B cell (primary cell): ENCODE measurements around the gene SP3. TPM values are rescaled to one million over a fixed set of nuclear protein-coding genes. Genes with fewer than 3 reads are reported as not detected.

Experiments
- ATAC-seq: fragments of 200-7000 bp; cut with Tn5 transposase; one replicate; pipeline ENCODE4 v1.10.0; 2021; ENCODE audit warnings: low read depth, mild to moderate bottlenecking, moderate number of reproducible peaks, moderate library complexity
- CTCF ChIA-PET: fragments of 350-600 bp; sonication (Branson Sonifier 250); formaldehyde crosslinking; loops from one replicate; lab custom pipeline; 2021; ENCODE audit warnings: antibody characterized with exemption, inconsistent platforms; lab: Charles Lee
- POLR2A ChIA-PET: fragments of 350-600 bp; sonication (Branson Sonifier 250); formaldehyde crosslinking; loops from one replicate; lab custom pipeline; 2021; ENCODE audit warnings: antibody characterized with exemption; lab: Charles Lee
- DNase-seq: peaks from one replicate; pipeline ENCODE4 v3.0.0; 2013
- H2AFZ ChIP-seq: 2 replicates; pipeline ENCODE4 v1.6.1; 2012; ENCODE audit warnings: mild to moderate bottlenecking, low read depth, low read length; ENCODE audit not compliant: insufficient read depth, poor library complexity, severe bottlenecking
- H3K27ac ChIP-seq, 2 donors: 1 replicate in 1 of 2; 2 replicates in 1 of 2; pipeline ENCODE4 v1.5.1; 2012 to 2013; ENCODE audit warnings: low read length in 2 of 2, mild to moderate bottlenecking in 2 of 2, moderate library complexity in 1 of 2
- H3K27me3 ChIP-seq, 4 experiments: fragments of 200-600 bp in 1 of 4; sonication (generic) in 1 of 4; replicated peaks in 1 of 4; 1 replicate in 2 of 4; 2 replicates in 2 of 4; pipeline versions ENCODE4 v1.6.1 to v1.7.0; 2013 to 2016; ENCODE audit warnings: low read length in 3 of 4, mild to moderate bottlenecking in 2 of 4, mixed read lengths in 1 of 4, moderate library complexity in 1 of 4; ENCODE audit not compliant: insufficient read depth in 4 of 4, control insufficient read depth in 3 of 4; ENCODE audit errors: control extremely low read depth in 1 of 4
- H3K36me3 ChIP-seq, 2 experiments: replicated peaks in 1 of 2; 1 replicate in 1 of 2; 2 replicates in 1 of 2; pipeline versions ENCODE4 v1.6.1 to v1.7.1; 2013; ENCODE audit warnings: low read length in 1 of 2; ENCODE audit not compliant: insufficient read depth in 2 of 2, control insufficient read depth in 1 of 2; ENCODE audit errors: control extremely low read depth in 1 of 2, extremely low read depth in 1 of 2
- H3K4me1 ChIP-seq, 2 donors: fragments of 200-600 bp in 1 of 2; sonication (generic) in 1 of 2; 1 replicate in 1 of 2; 2 replicates in 1 of 2; pipeline versions ENCODE4 v1.5.1 to v1.6.1; 2013 to 2017; ENCODE audit warnings: low read length in 2 of 2; ENCODE audit not compliant: control insufficient read depth in 2 of 2, insufficient read depth in 2 of 2
- H3K4me2 ChIP-seq: replicated peaks from 2 replicates; pipeline ENCODE3; 2012; ENCODE audit warnings: mild to moderate bottlenecking, low read depth, low read length; ENCODE audit not compliant: poor library complexity, severe bottlenecking
- H3K4me3 ChIP-seq, 5 experiments: fragments of 200-600 bp in 1 of 5; sonication (generic) in 1 of 5; 1 replicate in 3 of 5; 2 replicates in 2 of 5; pipeline versions ENCODE4 v1.5.1 to v1.7.0; 2011 to 2016; ENCODE audit warnings: low read length in 4 of 5, mild to moderate bottlenecking in 4 of 5, low read depth in 2 of 5, control low read depth in 1 of 5, moderate library complexity in 1 of 5; ENCODE audit not compliant: insufficient read depth in 1 of 5; ENCODE audit errors: control extremely low read depth in 1 of 5, extremely low read depth in 1 of 5
- H3K79me2 ChIP-seq: fragments of 200-600 bp; sonication (generic); one replicate; pipeline ENCODE4 v1.6.0; 2016; ENCODE audit warnings: low read length; ENCODE audit not compliant: control insufficient read depth, insufficient read depth
- H3K9ac ChIP-seq: fragments of 200-600 bp; sonication (generic); 2 replicates; pipeline ENCODE4 v1.6.1; 2017; ENCODE audit warnings: mild to moderate bottlenecking, low read length, moderate library complexity
- H3K9me3 ChIP-seq, 3 donors: one replicate each; pipeline versions ENCODE4 v1.6.1 to v1.7.1; 2013; ENCODE audit warnings: low read length in 2 of 3; ENCODE audit not compliant: control insufficient read depth in 2 of 3, insufficient read depth in 1 of 3; ENCODE audit errors: control extremely low read depth in 1 of 3
- H4K20me1 ChIP-seq: 2 replicates; pipeline ENCODE4 v1.6.0; 2012; ENCODE audit warnings: mild to moderate bottlenecking, low read length; ENCODE audit not compliant: insufficient read depth, control insufficient read depth, poor library complexity, severe bottlenecking
- H3K27ac Mint-ChIP-seq: one replicate; pipeline ENCODE4 v1.8.0; 2021; ENCODE audit warnings: mixed read lengths
- H3K27me3 Mint-ChIP-seq: one replicate; pipeline ENCODE4 v1.8.0; 2021; ENCODE audit warnings: mixed read lengths
- H3K4me1 Mint-ChIP-seq: one replicate; pipeline ENCODE4 v1.8.0; 2021; ENCODE audit warnings: mixed read lengths
- H3K4me3 Mint-ChIP-seq: one replicate; pipeline ENCODE4 v1.8.0; 2021; ENCODE audit warnings: mixed read lengths
- H3K9me3 Mint-ChIP-seq: one replicate; pipeline ENCODE4 v1.8.0; 2022; ENCODE audit warnings: mixed read lengths; ENCODE audit not compliant: insufficient read depth
- EZH2 ChIP-seq: IDR thresholded peaks from 2 replicates; pipeline ENCODE4 v1.6.1; 2012; ENCODE audit warnings: borderline replicate concordance, low read depth, mild to moderate bottlenecking, moderate library complexity, low read length; ENCODE audit not compliant: insufficient read depth, poor library complexity, severe bottlenecking
- WGBS: methylation state at CpG from one replicate; pipeline ENCODE4 v1.1.5; 2013; ENCODE audit warnings: missing lambda C conversion rate; ENCODE audit not compliant: insufficient coverage; 5-methylcytosine and 5-hydroxymethylcytosine counted together
- intact Hi-C: fragments of 100-400 bp; cut with micrococcal nuclease; formaldehyde crosslinking; loops from one replicate; pipeline ENCODE4 v1.10.0; 2022
- polyA plus RNA-seq: library from polyadenylated mRNA; depleted of rRNA; stranded (reverse); fragments of >200 nt; gene quantifications from 2 replicates; pipeline ENCODE4 v1.2.3, GENCODE V29; 2012
- total RNA-seq, 2 donors: library from RNA; stranded (reverse); fragments of 120-200 nt in 1 of 2; gene quantifications; 1 replicate in 1 of 2; 2 replicates in 1 of 2; pipeline versions ENCODE4 v1.2.3 to v1.2.4, GENCODE V29; 2013 to 2022
- TF ChIP-seq, protein P1 (sequence below): fragments of 200-600 bp; IDR thresholded peaks from one replicate; pipeline ENCODE4 v1.8.0; 2022; ENCODE audit warnings: antibody characterized with exemption, mild to moderate bottlenecking

The SP3 gene
- total and polyA plus RNA-seq, 2 donors (not counting 1 experiment from before 2014, with no cell fraction given) = 31.9 to 152 TPM

DNA sequence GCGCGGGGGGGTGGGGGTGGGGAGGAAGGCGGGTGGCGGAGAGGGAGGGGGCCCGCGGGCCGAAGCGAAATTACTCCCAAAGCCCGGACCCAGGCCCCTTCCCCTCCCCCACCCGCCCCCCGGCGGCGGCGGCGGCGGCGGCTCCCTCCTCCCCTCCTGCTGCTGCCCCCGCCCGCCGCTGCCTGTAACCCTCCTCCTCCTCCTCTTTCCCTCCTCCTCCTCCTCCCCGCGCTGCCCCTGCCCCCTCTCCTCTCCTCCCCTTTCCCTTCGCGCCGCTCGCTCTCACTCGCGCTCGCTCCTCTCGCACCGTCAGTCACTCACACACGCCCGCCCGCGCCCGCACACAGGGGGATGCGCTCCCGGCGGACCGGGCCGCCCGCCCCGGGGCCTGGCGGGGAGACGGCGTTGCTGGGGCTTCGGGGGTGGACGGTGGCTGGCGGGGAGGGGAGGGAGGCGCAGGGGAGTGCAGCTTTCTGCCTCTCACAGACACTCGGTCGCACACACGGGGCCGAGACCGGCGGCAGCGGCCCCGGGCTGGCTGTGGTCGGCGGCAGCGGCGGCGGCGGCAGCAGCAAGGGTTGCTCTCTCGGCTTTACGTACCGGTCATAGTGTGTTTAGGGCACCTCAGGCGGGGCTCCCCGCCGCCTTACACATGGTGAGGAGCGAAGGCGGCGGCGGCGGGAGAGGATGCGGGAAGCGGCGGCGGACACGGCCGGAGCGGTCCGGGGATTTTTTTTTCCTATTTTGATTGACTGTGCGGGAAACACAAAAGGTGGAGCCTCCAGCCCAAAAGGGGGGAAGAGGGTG, 405 bp downstream of the SP3 start:
- ATAC-seq (peak; percentile 32), DNase-seq (peak; percentile 86)
- Histone ChIP-seq H3K4me1 (peaks cover 29 to 35% of the 10 kb centered on the region in 2 donors), H3K4me2 (peak overlapping the region; percentile 83), H4K20me1 (no peaks in the 10 kb centered on the region), H3K79me2 (peaks cover 50% of the 10 kb centered on the region), H2AFZ (peak overlapping the region; percentile 81), H3K9me3 (peaks cover 0 to 6% (median 3%) of the 10 kb centered on the region in 3 donors), H3K27ac (peak overlapping the region; percentile 94 to 98), H3K36me3 (peaks cover 2 to 13% of the 10 kb centered on the region in 2 experiments), H3K4me3 (peak overlapping the region; percentile 14 to 98 (median 92)), H3K9ac (peak overlapping the region; percentile 98), H3K27me3 (no peaks in the 10 kb centered on the region)
- under 1% methylated on average over 56 of the region's 84 CpGs for WGBS
- Mint-ChIP-seq H3K4me1 (peaks cover 39% of the 10 kb centered on the region), H3K9me3 (no peaks in the 10 kb centered on the region), H3K27ac (peak overlapping the region; percentile 95), H3K4me3 (peak overlapping the region; percentile 93), H3K27me3 (no peaks in the 10 kb centered on the region)
- TF ChIP-seq, protein P1, sequence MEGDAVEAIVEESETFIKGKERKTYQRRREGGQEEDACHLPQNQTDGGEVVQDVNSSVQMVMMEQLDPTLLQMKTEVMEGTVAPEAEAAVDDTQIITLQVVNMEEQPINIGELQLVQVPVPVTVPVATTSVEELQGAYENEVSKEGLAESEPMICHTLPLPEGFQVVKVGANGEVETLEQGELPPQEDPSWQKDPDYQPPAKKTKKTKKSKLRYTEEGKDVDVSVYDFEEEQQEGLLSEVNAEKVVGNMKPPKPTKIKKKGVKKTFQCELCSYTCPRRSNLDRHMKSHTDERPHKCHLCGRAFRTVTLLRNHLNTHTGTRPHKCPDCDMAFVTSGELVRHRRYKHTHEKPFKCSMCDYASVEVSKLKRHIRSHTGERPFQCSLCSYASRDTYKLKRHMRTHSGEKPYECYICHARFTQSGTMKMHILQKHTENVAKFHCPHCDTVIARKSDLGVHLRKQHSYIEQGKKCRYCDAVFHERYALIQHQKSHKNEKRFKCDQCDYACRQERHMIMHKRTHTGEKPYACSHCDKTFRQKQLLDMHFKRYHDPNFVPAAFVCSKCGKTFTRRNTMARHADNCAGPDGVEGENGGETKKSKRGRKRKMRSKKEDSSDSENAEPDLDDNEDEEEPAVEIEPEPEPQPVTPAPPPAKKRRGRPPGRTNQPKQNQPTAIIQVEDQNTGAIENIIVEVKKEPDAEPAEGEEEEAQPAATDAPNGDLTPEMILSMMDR = no peak
- no peak for TF ChIP-seq EZH2
- ChIA-PET CTCF (no interaction called here), POLR2A (interaction anchor here (0.5 to 1.6 kb wide), 9 partner anchors 10 to 105 kb away, joined by 3 to 17 read pairs (median 4); no protein-coding TSS in a partner anchor)
- intact Hi-C loops = loop anchor here (1.0 to 10.0 kb wide), 8 partner anchors 27 to 1200 kb away; partner anchors contain the start of genes ATF2, OLA1 and WIPF1
